ENCODE results near the gene FADD.
"Not testable (repeated sequence)": the region's sequence is repeated elsewhere in the genome, so short reads cannot be mapped to it uniquely, and the experiment has no call there.

FADD gene

DNA sequence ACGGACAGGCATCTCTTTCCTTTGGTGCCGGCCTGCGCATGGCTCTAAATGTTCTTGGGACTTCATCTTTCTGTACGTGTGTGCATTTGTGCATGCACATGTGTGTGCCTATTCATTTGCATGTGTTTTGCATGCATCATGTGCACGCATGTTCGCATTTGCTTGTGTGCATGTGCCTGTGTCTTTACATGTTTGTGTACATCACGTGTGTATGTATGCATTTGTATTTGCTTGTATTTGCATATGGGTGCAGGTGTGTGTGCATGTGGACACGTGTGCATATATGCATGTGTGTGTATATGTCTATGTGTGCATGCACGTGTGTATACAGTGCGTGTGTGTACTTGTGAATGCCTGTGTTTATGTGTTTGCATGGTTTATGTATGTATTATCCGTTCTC is 13.5 kb upstream of the FADD start:
- no peak overlapping the region for H3K4me3 Mint-ChIP-seq
- no peak overlapping the region for H3K27ac Mint-ChIP-seq
- no peaks in the 10 kb centered on the region for H3K4me1 Mint-ChIP-seq (ENCODE audit: low read depth)
- H3K9me3 Mint-ChIP-seq: no peaks in the 10 kb centered on the region
- no peaks in the 10 kb centered on the region for H3K36me3 Mint-ChIP-seq (ENCODE audit: low read depth)
- H3K27me3 Mint-ChIP-seq: peaks cover 9% of the 10 kb centered on the region

DNA sequence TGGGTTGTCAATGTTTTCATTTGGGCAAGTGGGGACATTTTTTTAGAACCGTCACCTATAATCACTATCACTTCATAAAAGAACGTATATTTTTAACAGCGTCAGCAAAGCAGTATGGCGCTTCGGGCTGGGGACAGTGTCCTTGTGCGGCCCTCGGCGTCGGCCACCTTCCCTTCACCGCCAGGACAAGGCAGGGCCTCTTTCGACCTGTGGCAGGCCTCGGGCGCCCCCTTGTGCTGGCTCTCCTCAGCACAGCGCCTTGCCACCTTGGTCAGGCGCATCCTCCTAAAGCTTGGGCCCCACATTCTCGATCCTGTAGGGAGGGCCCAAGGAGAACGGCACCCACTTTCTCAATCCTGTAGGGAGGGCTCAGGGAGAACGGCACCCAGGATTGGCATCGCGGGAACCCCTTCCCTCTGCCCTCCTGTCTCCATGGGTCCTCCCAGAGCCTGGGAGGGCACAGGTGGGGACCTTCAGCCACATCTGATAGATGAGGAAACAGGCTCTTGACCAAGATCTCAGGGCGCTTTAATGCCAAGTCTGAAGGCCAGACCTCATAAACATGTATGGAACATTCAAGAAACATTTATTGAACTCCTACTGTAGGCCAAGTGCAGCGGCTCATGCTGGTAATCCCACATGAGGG is 11.5 kb upstream of the FADD start:
- Mint-ChIP-seq H3K27ac (no peak overlapping the region), H3K4me1 (ENCODE audit: low read depth) (no peaks in the 10 kb centered on the region), H3K9me3 (no peaks in the 10 kb centered on the region), H3K27me3 (peaks cover 15% of the 10 kb centered on the region), H3K4me3 (no peak overlapping the region), H3K36me3 (ENCODE audit: low read depth) (no peaks in the 10 kb centered on the region)

DNA sequence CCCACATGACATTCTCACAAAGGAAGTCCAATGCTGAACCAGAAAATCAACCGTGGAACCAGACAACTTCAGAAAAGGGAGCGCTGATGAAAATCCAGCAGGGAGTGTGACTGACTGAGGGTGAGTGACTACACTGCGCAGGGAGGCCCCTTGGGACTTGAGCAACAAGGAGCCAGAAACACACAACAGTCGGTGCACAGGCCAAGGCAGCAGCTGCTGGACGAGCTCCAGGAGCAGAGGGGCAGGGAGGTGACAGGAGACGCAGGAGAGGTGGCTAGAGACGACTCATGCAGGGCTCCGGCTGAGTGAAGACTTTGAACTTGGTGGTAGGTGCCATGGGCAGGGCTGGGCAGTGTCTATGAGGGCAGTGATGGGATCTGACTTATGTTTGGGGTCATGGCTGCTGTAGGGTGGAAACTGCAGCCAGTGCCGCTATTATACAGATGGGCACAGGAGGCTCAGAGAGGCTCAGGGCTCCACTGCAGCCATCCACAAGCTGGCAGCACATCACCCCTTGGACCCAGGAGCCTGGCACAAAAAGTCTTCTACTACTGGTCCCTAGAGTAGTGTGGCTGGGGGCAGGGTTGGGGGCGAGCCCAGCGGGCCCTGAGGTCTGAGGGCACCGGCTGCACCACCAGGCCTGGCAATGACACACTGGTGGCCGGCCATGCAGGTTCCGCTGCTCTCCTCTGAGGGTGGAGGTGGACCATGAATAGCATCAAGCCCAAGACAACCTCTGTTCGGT is 10.3 kb upstream of the FADD start:
- peaks cover 15% of the 10 kb centered on the region for H3K27me3 Mint-ChIP-seq
- H3K4me3 Mint-ChIP-seq: no peak overlapping the region
- H3K36me3 Mint-ChIP-seq (ENCODE audit: low read depth): no peaks in the 10 kb centered on the region
- no peaks in the 10 kb centered on the region for H3K4me1 Mint-ChIP-seq (ENCODE audit: low read depth)
- no peaks in the 10 kb centered on the region for H3K9me3 Mint-ChIP-seq
- no peak overlapping the region for H3K27ac Mint-ChIP-seq

DNA sequence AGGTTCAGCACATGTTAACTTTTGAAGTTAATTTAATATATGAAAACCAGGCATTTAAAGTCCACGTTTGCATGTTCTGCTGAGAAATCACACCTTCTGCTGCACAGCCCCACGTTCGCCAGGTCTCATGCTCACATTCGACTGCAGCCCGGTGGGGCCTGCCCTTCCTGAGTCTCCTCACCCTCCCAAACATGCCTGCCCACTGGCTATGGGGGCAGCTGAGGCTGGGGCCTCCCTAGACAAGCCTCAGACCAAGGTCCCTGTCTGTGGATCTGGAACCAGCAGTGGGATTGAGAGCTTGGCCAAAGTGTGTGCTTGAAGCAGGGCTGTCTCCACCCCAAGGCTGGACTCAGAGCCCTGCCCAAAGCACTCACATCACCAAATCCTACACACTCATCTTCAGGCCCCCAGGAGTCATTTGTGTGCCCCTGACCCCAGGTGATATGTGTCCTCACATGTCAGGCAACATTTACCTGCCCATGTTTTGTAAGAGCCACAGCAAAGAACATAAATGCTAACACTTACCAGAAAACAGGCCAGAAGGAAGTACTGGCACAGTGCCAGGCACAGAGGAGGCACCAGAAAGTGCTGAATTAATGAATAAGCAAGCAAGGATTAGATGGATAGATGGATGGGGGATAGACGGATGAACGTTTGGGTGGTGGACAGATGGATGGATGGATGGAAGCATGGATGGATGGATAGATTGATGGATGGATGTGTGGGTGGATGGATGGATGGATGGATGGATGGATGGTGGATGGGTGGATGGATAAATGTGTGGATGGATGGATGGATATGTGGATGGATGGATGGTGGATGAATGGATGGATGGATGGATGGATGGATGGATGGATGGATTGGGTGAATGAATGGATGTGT is 9.4 kb upstream of the FADD start:
- Mint-ChIP-seq H3K27ac (no peak overlapping the region), H3K27me3 (peaks cover 15% of the 10 kb centered on the region), H3K9me3 (no peaks in the 10 kb centered on the region), H3K4me1 (ENCODE audit: low read depth) (no peaks in the 10 kb centered on the region), H3K4me3 (no peak overlapping the region), H3K36me3 (ENCODE audit: low read depth) (no peaks in the 10 kb centered on the region)

DNA sequence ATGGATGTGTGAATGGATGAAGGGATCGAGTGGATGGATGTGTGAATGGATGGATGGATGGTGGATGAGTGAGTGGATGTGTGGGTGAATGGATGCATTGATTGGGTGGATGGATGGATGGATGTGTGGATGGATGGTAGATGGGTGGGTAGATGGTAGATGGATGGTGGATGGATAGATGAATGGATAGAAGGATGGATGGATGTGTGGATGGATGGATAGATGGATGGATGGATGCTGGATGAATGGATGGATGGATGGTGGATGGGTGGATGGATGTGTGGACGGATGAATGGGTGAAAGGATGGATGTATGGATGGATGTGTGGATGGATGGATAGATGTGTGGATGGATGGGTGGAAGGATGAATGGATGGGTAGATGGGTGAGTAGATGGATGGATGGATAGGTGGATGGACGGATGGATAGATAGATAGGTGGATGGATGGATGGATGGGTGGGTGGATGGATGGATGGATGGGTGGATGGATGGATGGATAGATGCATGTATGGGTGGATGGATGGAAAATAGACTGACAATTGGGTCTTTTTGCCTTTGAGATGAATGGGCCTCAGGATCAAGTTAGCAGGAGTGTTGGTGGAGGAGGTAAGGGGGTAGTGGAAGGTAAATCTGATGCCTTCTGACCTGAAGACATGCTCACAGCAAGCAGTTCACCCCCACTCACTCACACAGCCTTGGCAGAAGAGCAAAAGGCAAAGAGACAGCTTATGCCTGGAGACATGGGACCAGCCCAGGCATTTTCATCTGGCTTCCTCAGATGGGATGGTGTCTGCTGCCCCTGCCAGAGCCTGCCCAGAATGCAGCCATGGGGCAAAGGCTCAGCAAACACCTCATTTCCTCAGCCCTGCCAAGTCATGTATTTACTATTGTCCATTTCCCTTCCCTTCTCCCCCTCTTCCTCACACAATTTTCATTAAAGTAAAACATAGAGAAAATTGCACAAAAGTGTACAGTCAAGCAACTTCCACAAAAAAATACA is 8.0 kb upstream of the FADD start:
- Mint-ChIP-seq H3K36me3 (ENCODE audit: low read depth) (no peaks in the 10 kb centered on the region), H3K4me3 (no peak overlapping the region), H3K4me1 (ENCODE audit: low read depth) (no peaks in the 10 kb centered on the region), H3K27me3 (peaks cover 15% of the 10 kb centered on the region), H3K27ac (no peak overlapping the region), H3K9me3 (no peaks in the 10 kb centered on the region)

GRCh38 chr11:70200212-70200844 is 2.8 kb upstream of the FADD start:
- Mint-ChIP-seq H3K4me3 (no peak overlapping the region), H3K27ac (no peak overlapping the region), H3K36me3 (ENCODE audit: low read depth) (peaks cover 11% of the 10 kb centered on the region), H3K27me3 (peaks cover 6% of the 10 kb centered on the region), H3K9me3 (no peaks in the 10 kb centered on the region), H3K4me1 (ENCODE audit: low read depth) (peaks cover 21% of the 10 kb centered on the region)

- H3K9me3 Mint-ChIP-seq, H3K27me3 Mint-ChIP-seq, H3K27ac Mint-ChIP-seq, H3K4me3 Mint-ChIP-seq: not testable (repeated sequence)
- Mint-ChIP-seq H3K36me3 (ENCODE audit: low read depth) (peaks cover 18% of the 10 kb centered on the region), H3K4me1 (ENCODE audit: low read depth) (peaks cover 28% of the 10 kb centered on the region)
Measured at GRCh38 chr11:70201047-70201446, 2.0 kb upstream of the FADD start.

DNA sequence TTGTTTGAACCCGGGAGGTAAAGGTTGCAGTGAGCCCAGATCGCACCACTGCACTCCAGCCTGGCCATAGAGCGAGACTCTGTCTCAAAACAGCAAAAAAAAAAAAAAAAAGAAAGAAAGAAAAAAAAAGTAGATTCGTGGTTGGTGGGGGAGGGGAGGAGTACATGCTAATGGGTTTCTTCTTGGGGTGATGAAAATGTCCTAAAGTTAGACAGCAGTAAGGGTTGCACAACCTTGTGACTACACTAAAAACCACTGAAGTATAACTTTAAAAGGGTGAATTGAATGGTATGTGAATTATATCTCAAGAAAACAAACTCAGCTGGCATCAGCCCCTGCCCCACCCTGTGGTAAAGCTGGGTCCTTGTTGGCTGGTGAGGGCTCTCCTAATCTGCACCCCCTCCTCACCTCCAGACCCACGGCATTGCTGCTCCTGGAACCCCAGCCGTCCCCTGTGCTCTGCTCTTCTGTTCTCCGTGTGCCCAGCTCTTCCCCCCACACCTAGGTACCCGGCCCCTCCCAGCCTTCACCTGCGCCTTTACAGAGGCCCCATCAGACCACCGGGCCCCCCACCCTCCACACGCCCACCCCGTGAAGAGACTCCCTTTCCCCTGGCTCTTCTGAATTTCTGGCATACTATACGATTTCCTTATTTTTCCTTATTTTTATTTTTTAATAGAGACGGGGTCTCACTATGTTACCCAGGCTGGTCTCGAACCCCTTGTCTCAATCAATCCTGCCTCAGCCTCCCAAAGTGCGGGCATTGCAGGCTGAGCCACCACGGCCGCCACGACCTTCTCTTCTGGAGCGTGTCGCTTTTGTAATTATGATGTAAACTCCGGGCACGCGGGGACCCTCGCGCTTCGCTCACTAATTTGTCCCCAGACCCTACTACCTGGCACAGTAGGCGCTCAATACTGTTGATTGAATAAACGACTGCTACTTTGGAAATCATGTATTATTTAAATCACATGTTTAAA is 924 bp upstream of the FADD start:
- Mint-ChIP-seq H3K27ac (peak overlapping the region; percentile 79), H3K4me1 (ENCODE audit: low read depth) (peaks cover 38% of the 10 kb centered on the region), H3K36me3 (ENCODE audit: low read depth) (peaks cover 27% of the 10 kb centered on the region), H3K4me3 (peak overlapping the region; percentile 96), H3K9me3 (no peaks in the 10 kb centered on the region), H3K27me3 (no peaks in the 10 kb centered on the region)

- peaks cover 39% of the 10 kb centered on the region for H3K36me3 Mint-ChIP-seq (ENCODE audit: low read depth)
- H3K27ac Mint-ChIP-seq: peak overlapping the region; percentile 96
- peaks cover 49% of the 10 kb centered on the region for H3K4me1 Mint-ChIP-seq (ENCODE audit: low read depth)
- no peaks in the 10 kb centered on the region for H3K9me3 Mint-ChIP-seq
- no peaks in the 10 kb centered on the region for H3K27me3 Mint-ChIP-seq
- H3K4me3 Mint-ChIP-seq: peak overlapping the region; percentile 96
Measured at GRCh38 chr11:70203751-70204465, 812 bp downstream of the FADD start.

- Mint-ChIP-seq H3K36me3 (ENCODE audit: low read depth) (peaks cover 44% of the 10 kb centered on the region), H3K4me3 (peak overlapping the region; percentile 96), H3K27ac (peak overlapping the region; percentile 96), H3K27me3 (no peaks in the 10 kb centered on the region), H3K4me1 (ENCODE audit: low read depth) (peaks cover 55% of the 10 kb centered on the region), H3K9me3 (no peaks in the 10 kb centered on the region)
Measured at GRCh38 chr11:70204466-70204799, 1.3 kb downstream of the FADD start.

- Mint-ChIP-seq H3K4me1 (ENCODE audit: low read depth) (peaks cover 59% of the 10 kb centered on the region), H3K4me3 (peak overlapping the region; percentile 96), H3K9me3 (no peaks in the 10 kb centered on the region), H3K27ac (peak overlapping the region; percentile 96), H3K27me3 (no peaks in the 10 kb centered on the region), H3K36me3 (ENCODE audit: low read depth) (peaks cover 50% of the 10 kb centered on the region)
Measured at GRCh38 chr11:70205049-70205725, 2.1 kb downstream of the FADD start.

GRCh38 chr11:70205766-70206165 is 2.7 kb downstream of the FADD start:
- peak overlapping the region; percentile 96 for H3K4me3 Mint-ChIP-seq
- H3K36me3 Mint-ChIP-seq (ENCODE audit: low read depth): peaks cover 52% of the 10 kb centered on the region
- H3K27me3 Mint-ChIP-seq: no peaks in the 10 kb centered on the region
- H3K4me1 Mint-ChIP-seq (ENCODE audit: low read depth): peaks cover 63% of the 10 kb centered on the region
- H3K27ac Mint-ChIP-seq: peak overlapping the region; percentile 64
- no peaks in the 10 kb centered on the region for H3K9me3 Mint-ChIP-seq
